ENCODE results near the gene ZCCHC14.

GRCh38 chr16:87425941-87426340 is 66.9 kb downstream of the ZCCHC14 start:
- no peak for TF ChIP-seq EP300 (IDR thresholded peaks at IDR 0.05)
- TF ChIP-seq CTCF (IDR thresholded peaks at IDR 0.05): no peak
